ENCODE measurements around the gene PGGHG. TPM values are rescaled to one million over a fixed set of nuclear protein-coding genes. Genes with fewer than 3 reads are reported as not detected.

The PGGHG gene
- total and polyA plus RNA-seq, 2 of the 13 experiments (the other 11 are each of a cell fraction or from before 2014, with no cell fraction given): 5.9 to 14.8 TPM

DNA sequence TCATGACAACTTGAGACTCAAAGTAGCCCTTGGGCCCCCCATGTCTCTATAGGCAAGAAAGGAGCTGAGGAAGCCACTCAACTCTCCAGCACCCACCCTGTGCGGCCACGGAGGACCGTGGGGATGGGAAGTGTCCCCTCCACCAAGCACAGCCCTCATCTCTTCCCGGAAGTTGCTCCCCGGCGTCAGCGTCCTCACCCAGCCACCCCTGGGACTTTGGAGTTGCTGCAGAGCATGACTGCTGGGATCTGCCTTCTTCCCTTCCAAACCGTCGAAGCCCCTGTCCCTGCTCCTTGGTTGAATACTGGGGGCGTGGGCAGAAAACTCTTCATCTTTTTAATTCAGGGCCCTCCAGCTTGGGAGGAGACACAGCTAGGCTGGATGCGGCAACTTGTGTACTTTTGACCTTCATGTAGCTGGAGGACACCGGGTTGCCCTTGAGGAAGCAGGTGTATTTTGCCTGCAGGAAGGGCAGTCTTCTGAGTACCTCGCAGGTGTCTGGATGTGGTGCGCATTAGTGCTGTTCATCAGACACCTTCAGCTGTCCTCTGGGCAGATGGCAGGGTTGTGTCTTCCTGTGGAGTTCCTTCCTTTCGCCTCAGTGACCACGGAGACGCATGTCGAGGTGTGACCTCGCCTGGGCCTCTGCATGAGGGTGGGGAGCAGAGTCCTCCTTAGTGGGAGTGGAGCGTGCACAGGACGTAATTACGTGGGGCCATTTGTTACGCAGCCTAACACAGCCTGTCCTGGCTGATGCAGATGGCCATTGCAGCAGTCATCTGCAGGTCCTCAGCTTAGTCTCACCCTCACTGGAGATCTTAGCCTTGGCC lies 43.9 kb downstream of the PGGHG start:
- H3K4me2 ChIP-seq (ENCODE audit: low read depth, low read length): no peak overlapping the region
- ChIA-PET POLR2A (interaction anchor here (1.1 to 1.2 kb wide), 2 partner anchors 16 to 23 kb away, joined by 3 read pairs; no protein-coding TSS in a partner anchor), CTCF (ENCODE audit: low intra/inter-chr PET ratio, low total read pairs) (no interaction called here)
- WGBS (ENCODE audit: low lambda C conversion rate): 82% methylated on average over 18 of the region's 23 CpGs
- FAIRE-seq: no peak
- ATAC-seq: no peak
- in situ Hi-C loops (cut with HindIII; ENCODE audit: extremely low pct_ligation_motif_present, low pct_unique_long_range_greater_than_20kb) (no loop called here), intact Hi-C loops (cut with micrococcal nuclease; ENCODE audit: unreplicated experiment) (no loop called here)
- no peaks in the 10 kb centered on the region for H3K36me3 ChIP-seq (replicated peaks in 1 of 2; ENCODE audit: control insufficient read depth in 1 of 2, insufficient read depth in 2 of 2, low read length in 2 of 2)
- TF ChIP-seq, protein P1, sequence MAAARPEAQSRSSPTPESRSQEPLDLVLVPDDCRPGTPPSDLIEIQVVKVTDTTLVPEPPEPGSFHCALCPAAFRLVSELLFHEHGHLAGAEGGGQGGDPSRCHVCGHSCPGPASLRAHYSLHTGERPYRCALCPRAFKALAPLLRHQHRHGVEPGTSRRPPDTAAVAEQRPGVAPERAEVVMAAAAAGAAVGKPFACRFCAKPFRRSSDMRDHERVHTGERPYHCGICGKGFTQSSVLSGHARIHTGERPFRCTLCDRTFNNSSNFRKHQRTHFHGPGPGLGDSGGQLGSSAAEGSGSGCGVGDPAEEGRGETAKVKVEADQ (CRISPR knock-in tag; IDR thresholded peaks at IDR 0.05; ENCODE audit: borderline replicate concordance): no peak
- TF ChIP-seq BRCA1 (CRISPR knock-in tag; IDR thresholded peaks at IDR 0.05) (no peak), U2AF2 (IDR thresholded peaks at IDR 0.05; ENCODE audit: low read depth, low read length) (no peak), RBAK (CRISPR knock-in tag; IDR thresholded peaks at IDR 0.05) (peak; percentile 98), BCL6 (CRISPR knock-in tag; IDR thresholded peaks at IDR 0.05) (no peak), MAZ (IDR thresholded peaks at IDR 0.05; ENCODE audit: borderline replicate concordance, low read depth, low read length) (no peak), MAZ (CRISPR knock-in tag; IDR thresholded peaks at IDR 0.05; ENCODE audit: low read depth) (no peak)
- TF ChIP-seq, protein P2, sequence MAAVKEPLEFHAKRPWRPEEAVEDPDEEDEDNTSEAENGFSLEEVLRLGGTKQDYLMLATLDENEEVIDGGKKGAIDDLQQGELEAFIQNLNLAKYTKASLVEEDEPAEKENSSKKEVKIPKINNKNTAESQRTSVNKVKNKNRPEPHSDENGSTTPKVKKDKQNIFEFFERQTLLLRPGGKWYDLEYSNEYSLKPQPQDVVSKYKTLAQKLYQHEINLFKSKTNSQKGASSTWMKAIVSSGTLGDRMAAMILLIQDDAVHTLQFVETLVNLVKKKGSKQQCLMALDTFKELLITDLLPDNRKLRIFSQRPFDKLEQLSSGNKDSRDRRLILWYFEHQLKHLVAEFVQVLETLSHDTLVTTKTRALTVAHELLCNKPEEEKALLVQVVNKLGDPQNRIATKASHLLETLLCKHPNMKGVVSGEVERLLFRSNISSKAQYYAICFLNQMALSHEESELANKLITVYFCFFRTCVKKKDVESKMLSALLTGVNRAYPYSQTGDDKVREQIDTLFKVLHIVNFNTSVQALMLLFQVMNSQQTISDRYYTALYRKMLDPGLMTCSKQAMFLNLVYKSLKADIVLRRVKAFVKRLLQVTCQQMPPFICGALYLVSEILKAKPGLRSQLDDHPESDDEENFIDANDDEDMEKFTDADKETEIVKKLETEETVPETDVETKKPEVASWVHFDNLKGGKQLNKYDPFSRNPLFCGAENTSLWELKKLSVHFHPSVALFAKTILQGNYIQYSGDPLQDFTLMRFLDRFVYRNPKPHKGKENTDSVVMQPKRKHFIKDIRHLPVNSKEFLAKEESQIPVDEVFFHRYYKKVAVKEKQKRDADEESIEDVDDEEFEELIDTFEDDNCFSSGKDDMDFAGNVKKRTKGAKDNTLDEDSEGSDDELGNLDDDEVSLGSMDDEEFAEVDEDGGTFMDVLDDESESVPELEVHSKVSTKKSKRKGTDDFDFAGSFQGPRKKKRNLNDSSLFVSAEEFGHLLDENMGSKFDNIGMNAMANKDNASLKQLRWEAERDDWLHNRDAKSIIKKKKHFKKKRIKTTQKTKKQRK (IDR thresholded peaks at IDR 0.05; ENCODE audit: low read length): no peak
- TF ChIP-seq, protein P3, sequence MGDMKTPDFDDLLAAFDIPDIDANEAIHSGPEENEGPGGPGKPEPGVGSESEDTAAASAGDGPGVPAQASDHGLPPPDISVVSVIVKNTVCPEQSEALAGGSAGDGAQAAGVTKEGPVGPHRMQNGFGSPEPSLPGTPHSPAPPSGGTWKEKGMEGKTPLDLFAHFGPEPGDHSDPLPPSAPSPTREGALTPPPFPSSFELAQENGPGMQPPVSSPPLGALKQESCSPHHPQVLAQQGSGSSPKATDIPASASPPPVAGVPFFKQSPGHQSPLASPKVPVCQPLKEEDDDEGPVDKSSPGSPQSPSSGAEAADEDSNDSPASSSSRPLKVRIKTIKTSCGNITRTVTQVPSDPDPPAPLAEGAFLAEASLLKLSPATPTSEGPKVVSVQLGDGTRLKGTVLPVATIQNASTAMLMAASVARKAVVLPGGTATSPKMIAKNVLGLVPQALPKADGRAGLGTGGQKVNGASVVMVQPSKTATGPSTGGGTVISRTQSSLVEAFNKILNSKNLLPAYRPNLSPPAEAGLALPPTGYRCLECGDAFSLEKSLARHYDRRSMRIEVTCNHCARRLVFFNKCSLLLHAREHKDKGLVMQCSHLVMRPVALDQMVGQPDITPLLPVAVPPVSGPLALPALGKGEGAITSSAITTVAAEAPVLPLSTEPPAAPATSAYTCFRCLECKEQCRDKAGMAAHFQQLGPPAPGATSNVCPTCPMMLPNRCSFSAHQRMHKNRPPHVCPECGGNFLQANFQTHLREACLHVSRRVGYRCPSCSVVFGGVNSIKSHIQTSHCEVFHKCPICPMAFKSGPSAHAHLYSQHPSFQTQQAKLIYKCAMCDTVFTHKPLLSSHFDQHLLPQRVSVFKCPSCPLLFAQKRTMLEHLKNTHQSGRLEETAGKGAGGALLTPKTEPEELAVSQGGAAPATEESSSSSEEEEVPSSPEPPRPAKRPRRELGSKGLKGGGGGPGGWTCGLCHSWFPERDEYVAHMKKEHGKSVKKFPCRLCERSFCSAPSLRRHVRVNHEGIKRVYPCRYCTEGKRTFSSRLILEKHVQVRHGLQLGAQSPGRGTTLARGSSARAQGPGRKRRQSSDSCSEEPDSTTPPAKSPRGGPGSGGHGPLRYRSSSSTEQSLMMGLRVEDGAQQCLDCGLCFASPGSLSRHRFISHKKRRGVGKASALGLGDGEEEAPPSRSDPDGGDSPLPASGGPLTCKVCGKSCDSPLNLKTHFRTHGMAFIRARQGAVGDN (CRISPR knock-in tag; IDR thresholded peaks at IDR 0.05): 0 out of 2 replicates have a peak, but pooled peaks have one; percentile 22
- TF ChIP-seq, protein P4, sequence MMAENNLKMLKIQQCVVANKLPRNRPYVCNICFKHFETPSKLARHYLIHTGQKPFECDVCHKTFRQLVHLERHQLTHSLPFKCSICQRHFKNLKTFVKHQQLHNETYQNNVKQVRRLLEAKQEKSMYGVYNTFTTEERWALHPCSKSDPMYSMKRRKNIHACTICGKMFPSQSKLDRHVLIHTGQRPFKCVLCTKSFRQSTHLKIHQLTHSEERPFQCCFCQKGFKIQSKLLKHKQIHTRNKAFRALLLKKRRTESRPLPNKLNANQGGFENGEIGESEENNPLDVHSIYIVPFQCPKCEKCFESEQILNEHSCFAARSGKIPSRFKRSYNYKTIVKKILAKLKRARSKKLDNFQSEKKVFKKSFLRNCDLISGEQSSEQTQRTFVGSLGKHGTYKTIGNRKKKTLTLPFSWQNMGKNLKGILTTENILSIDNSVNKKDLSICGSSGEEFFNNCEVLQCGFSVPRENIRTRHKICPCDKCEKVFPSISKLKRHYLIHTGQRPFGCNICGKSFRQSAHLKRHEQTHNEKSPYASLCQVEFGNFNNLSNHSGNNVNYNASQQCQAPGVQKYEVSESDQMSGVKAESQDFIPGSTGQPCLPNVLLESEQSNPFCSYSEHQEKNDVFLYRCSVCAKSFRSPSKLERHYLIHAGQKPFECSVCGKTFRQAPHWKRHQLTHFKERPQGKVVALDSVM (CRISPR knock-in tag; IDR thresholded peaks at IDR 0.05): no peak
- H2AFZ ChIP-seq (ENCODE audit: low read length): no peak overlapping the region
- no peaks in the 10 kb centered on the region for H3K79me2 ChIP-seq (ENCODE audit: insufficient read depth, low read length)
- no peaks in the 10 kb centered on the region for H4K20me1 ChIP-seq (ENCODE audit: insufficient read depth, low read length)
- no peak overlapping the region for H3K9ac ChIP-seq (ENCODE audit: insufficient read depth, low read depth, low read length)
- BruUV-seq (replicated peaks): no TSS peak
- peaks cover 50% of the 10 kb centered on the region for H3K4me1 ChIP-seq (ENCODE audit: insufficient read depth, low read length)
- no peaks in the 10 kb centered on the region for H3K9me3 ChIP-seq (ENCODE audit: low read length)
- no peak overlapping the region for H3K4me3 ChIP-seq (replicated peaks in 1 of 3; ENCODE audit: insufficient read depth in 1 of 3, low read depth in 2 of 3, low read length in 3 of 3)
- H3K27me3 ChIP-seq (ENCODE audit: control insufficient read depth in 1 of 2, insufficient read depth in 2 of 2, low read length in 2 of 2): peaks cover 0 to 13% of the 10 kb centered on the region in 2 experiments; a peak in 3 of 5 replicates
- DNase-seq (ENCODE audit: low spot score): no peak
- no peak overlapping the region for H3K27ac ChIP-seq (ENCODE audit: extremely low read length, insufficient read depth, low read length)
